Right forelimb (tissue), 1 donor: ENCODE results near the gene PLB1.

Experiments
- DNase-seq: peaks from one replicate; pipeline ENCODE4 v3.0.0-alpha.2; 2018

The PLB1 gene

GRCh38 chr2:28593160-28593755 is 97.4 kb downstream of the PLB1 start:
- DNase-seq = no peak

GRCh38 chr2:28594000-28594331 is 98.1 kb downstream of the PLB1 start:
- DNase-seq = no peak

GRCh38 chr2:28594332-28595108 is 98.7 kb downstream of the PLB1 start:
- peak; percentile 89 for DNase-seq

GRCh38 chr2:28595323-28595722 is 99.5 kb downstream of the PLB1 start:
- DNase-seq = no peak

- DNase-seq = no peak
Observed at GRCh38 chr2:28598484-28598883, 102.6 kb downstream of the PLB1 start.

GRCh38 chr2:28600181-28600580 is 104.3 kb downstream of the PLB1 start:
- DNase-seq = no peak

- no peak for DNase-seq
Observed at GRCh38 chr2:28601616-28602015, 105.8 kb downstream of the PLB1 start.

GRCh38 chr2:28602136-28602660 is 106.3 kb downstream of the PLB1 start:
- DNase-seq = no peak

GRCh38 chr2:28602751-28603639 is 107.1 kb downstream of the PLB1 start:
- DNase-seq = no peak

GRCh38 chr2:28603821-28604220 is 108.0 kb downstream of the PLB1 start:
- DNase-seq = no peak

GRCh38 chr2:28604284-28604843 is 108.5 kb downstream of the PLB1 start:
- no peak for DNase-seq

- DNase-seq = no peak
Observed at GRCh38 chr2:28606986-28607441, 111.2 kb downstream of the PLB1 start.

- DNase-seq = no peak
Observed at GRCh38 chr2:28607730-28608499, 112.1 kb downstream of the PLB1 start.

- no peak for DNase-seq
Observed at GRCh38 chr2:28608500-28609424, 112.9 kb downstream of the PLB1 start.

- no peak for DNase-seq
Observed at GRCh38 chr2:28610583-28611201, 114.8 kb downstream of the PLB1 start.

GRCh38 chr2:28612131-28612812 is 116.4 kb downstream of the PLB1 start:
- DNase-seq = no peak

- DNase-seq = no peak
Observed at GRCh38 chr2:28613186-28613585, 117.3 kb downstream of the PLB1 start.

- DNase-seq = no peak
Observed at GRCh38 chr2:28613633-28614501, 118.0 kb downstream of the PLB1 start.

GRCh38 chr2:28615706-28616105 is 119.8 kb downstream of the PLB1 start:
- DNase-seq = no peak
